ENCODE measurements around the gene WBP2NL. TPM values are rescaled to one million over a fixed set of nuclear protein-coding genes. Genes with fewer than 3 reads are reported as not detected.

The WBP2NL gene
- total RNA-seq, 1 donor from 2014 or later, result not detected

GRCh38 chr22:42066126-42066761 lies 67.7 kb downstream of the WBP2NL start:
- Histone ChIP-seq H3K27me3 (no peaks in the 10 kb centered on the region), H4K20me1 (ENCODE audit: low read depth) (peaks cover 5% of the 10 kb centered on the region), H3K79me2 (ENCODE audit: low read depth) (peaks cover 4% of the 10 kb centered on the region), H2AFZ (replicated peaks) (no peak overlapping the region), H3K27ac (no peak overlapping the region), H3K9me3 (ENCODE audit: low read depth) (no peaks in the 10 kb centered on the region), H3K9ac (no peak overlapping the region), H3K4me2 (no peak overlapping the region), H3F3A (ENCODE audit: low read depth) (peaks cover 9% of the 10 kb centered on the region), H3K4me3 (no peak overlapping the region), H3K4me1 (peaks cover 4% of the 10 kb centered on the region), H3K36me3 (no peaks in the 10 kb centered on the region)
- Mint-ChIP-seq H3K4me3 (no peak overlapping the region), H3K9me3 (no peaks in the 10 kb centered on the region), H3K27ac (no peak overlapping the region), H3K36me3 (peaks cover 18% of the 10 kb centered on the region), H3K4me1 (peaks cover 21% of the 10 kb centered on the region), H3K27me3 (ENCODE audit: insufficient read depth, low read depth) (peaks cover 5% of the 10 kb centered on the region)
- no peak for DNase-seq (ENCODE audit: low spot score)
- no peak for TF ChIP-seq EZH2 (IDR thresholded peaks at IDR 0.05)
- TF ChIP-seq EZH2phosphoT487 (IDR thresholded peaks at IDR 0.05), result no peak
- TF ChIP-seq CTCF (IDR thresholded peaks at IDR 0.05), result no peak

GRCh38 chr22:42066937-42067336 lies 68.3 kb downstream of the WBP2NL start:
- Histone ChIP-seq H3K4me1 (peaks cover 9% of the 10 kb centered on the region), H2AFZ (replicated peaks) (no peak overlapping the region), H3K4me3 (no peak overlapping the region), H3K9me3 (ENCODE audit: low read depth) (no peaks in the 10 kb centered on the region), H3K27ac (no peak overlapping the region), H3K36me3 (no peaks in the 10 kb centered on the region), H3K4me2 (no peak overlapping the region), H3F3A (ENCODE audit: low read depth) (peaks cover 9% of the 10 kb centered on the region), H3K79me2 (ENCODE audit: low read depth) (peaks cover 4% of the 10 kb centered on the region), H4K20me1 (ENCODE audit: low read depth) (peaks cover 5% of the 10 kb centered on the region), H3K9ac (no peak overlapping the region), H3K27me3 (no peaks in the 10 kb centered on the region)
- Mint-ChIP-seq H3K27ac (no peak overlapping the region), H3K4me1 (peaks cover 28% of the 10 kb centered on the region), H3K9me3 (no peaks in the 10 kb centered on the region), H3K4me3 (no peak overlapping the region), H3K36me3 (peaks cover 18% of the 10 kb centered on the region), H3K27me3 (ENCODE audit: insufficient read depth, low read depth) (peaks cover 5% of the 10 kb centered on the region)
- no peak for TF ChIP-seq EZH2 (IDR thresholded peaks at IDR 0.05)
- no peak for TF ChIP-seq EZH2phosphoT487 (IDR thresholded peaks at IDR 0.05)
- TF ChIP-seq CTCF (IDR thresholded peaks at IDR 0.05), result no peak
- DNase-seq (ENCODE audit: low spot score), result no peak

- DNase-seq (ENCODE audit: low spot score), result no peak
- Histone ChIP-seq H3K9me3 (ENCODE audit: low read depth) (no peaks in the 10 kb centered on the region), H3K27ac (no peak overlapping the region), H3K79me2 (ENCODE audit: low read depth) (peaks cover 4% of the 10 kb centered on the region), H4K20me1 (ENCODE audit: low read depth) (peaks cover 5% of the 10 kb centered on the region), H3K4me2 (no peak overlapping the region), H3K4me1 (peaks cover 9% of the 10 kb centered on the region), H3K36me3 (no peaks in the 10 kb centered on the region), H3K9ac (no peak overlapping the region), H3K4me3 (no peak overlapping the region), H3F3A (ENCODE audit: low read depth) (peaks cover 15% of the 10 kb centered on the region), H3K27me3 (no peaks in the 10 kb centered on the region), H2AFZ (replicated peaks) (no peak overlapping the region)
- H3K36me3 Mint-ChIP-seq, result peaks cover 18% of the 10 kb centered on the region
- H3K27me3 Mint-ChIP-seq (ENCODE audit: insufficient read depth, low read depth), result peaks cover 5% of the 10 kb centered on the region
- H3K9me3 Mint-ChIP-seq, result no peaks in the 10 kb centered on the region
- no peak overlapping the region for H3K4me3 Mint-ChIP-seq
- TF ChIP-seq CTCF (IDR thresholded peaks at IDR 0.05), result no peak
- TF ChIP-seq EZH2 (IDR thresholded peaks at IDR 0.05), result no peak
- TF ChIP-seq EZH2phosphoT487 (IDR thresholded peaks at IDR 0.05), result no peak
- no peak overlapping the region for H3K27ac Mint-ChIP-seq
- H3K4me1 Mint-ChIP-seq, result peaks cover 33% of the 10 kb centered on the region
These were observed 69.2 kb downstream of the WBP2NL start for GRCh38 chr22:42067671-42068251.

Data from neural progenitor cell (in vitro differentiated cells).